Measurements from ENCODE around the gene CTNND2.
"Not testable (repeated sequence)": the region's sequence is repeated elsewhere in the genome, so short reads cannot be mapped to it uniquely, and the experiment has no call there.

CTNND2 gene

GRCh38 chr5:11443831-11444230 lies 460.4 kb downstream of the CTNND2 start:
- H3K4me3 ChIP-seq (ENCODE audit: extremely low read depth, insufficient read depth, low read length, poor library complexity, severe bottlenecking): no peak overlapping the region
- 93 to 100% methylated on average over 1 to 3 of the region's 3 CpGs for WGBS, 2 experiments (ENCODE audit: insufficient coverage in 2 of 2)
- no peaks in the 10 kb centered on the region for H3K36me3 ChIP-seq (ENCODE audit: control insufficient read depth, insufficient read depth, low read length)
- H3K9me3 ChIP-seq (ENCODE audit: control insufficient read depth, low read length): no peaks in the 10 kb centered on the region
- no peak overlapping the region for H3K27ac ChIP-seq (ENCODE audit: low read depth, low read length, severe bottlenecking)
- no peaks in the 10 kb centered on the region for H3K4me1 ChIP-seq (ENCODE audit: control insufficient read depth, insufficient read depth, low read length, poor library complexity, severe bottlenecking)

DNA sequence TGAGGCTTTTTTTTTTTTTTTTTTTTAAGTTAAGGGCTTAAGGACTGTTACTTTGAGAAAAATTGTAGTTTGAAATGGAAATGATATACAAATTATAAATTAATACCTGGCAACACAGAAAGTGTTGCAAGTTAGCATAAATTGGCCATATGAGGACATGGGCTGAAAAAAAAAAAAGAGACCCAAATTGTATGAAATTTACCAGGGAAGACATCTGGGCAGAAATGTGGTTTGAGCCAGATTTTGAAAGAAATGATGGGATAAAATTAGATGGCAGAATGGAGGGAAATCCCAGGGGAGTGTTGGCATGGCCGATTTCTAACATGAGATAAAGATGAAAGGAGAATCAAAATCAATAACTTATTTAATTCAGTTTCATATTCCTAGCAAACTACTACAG lies 472.1 kb downstream of the CTNND2 start:
- no CpG with 5 or more reads among the region's 1 CpG for WGBS, 2 experiments (ENCODE audit: insufficient coverage in 2 of 2)
- H3K36me3 ChIP-seq (ENCODE audit: control insufficient read depth, insufficient read depth, low read length): no peaks in the 10 kb centered on the region
- H3K4me3 ChIP-seq (ENCODE audit: extremely low read depth, insufficient read depth, low read length, poor library complexity, severe bottlenecking): no peak overlapping the region
- H3K4me1 ChIP-seq (ENCODE audit: control insufficient read depth, insufficient read depth, low read length, poor library complexity, severe bottlenecking): no peaks in the 10 kb centered on the region
- no peaks in the 10 kb centered on the region for H3K9me3 ChIP-seq (ENCODE audit: control insufficient read depth, low read length)
- H3K27ac ChIP-seq (ENCODE audit: low read depth, low read length, severe bottlenecking): no peak overlapping the region

DNA sequence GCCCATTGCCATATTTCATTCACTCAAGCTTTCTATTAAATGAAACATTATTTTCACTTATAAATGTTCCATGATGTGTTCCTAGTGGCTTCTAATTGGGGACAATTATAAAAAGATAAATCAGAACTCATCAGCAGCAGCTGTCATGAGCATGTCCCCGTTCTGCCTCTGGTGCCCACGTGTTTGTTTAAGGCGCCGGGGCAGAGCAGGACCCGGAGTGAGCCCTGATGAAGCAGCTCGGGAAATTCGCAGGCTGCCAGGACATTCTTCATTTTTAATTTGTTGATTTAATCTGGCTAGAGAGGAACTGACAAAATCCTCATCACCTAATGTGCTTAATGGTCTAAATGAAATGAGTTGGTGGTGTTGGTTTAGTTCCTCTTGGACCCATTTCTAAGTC lies 475.0 kb downstream of the CTNND2 start:
- no peaks in the 10 kb centered on the region for H3K9me3 ChIP-seq (ENCODE audit: control insufficient read depth, low read length)
- 87 to 96% methylated on average over 5 to 7 of the region's 7 CpGs for WGBS, 2 experiments (ENCODE audit: insufficient coverage in 2 of 2)
- H3K36me3 ChIP-seq (ENCODE audit: control insufficient read depth, insufficient read depth, low read length): no peaks in the 10 kb centered on the region
- no peaks in the 10 kb centered on the region for H3K4me1 ChIP-seq (ENCODE audit: control insufficient read depth, insufficient read depth, low read length, poor library complexity, severe bottlenecking)
- H3K27ac ChIP-seq (ENCODE audit: low read depth, low read length, severe bottlenecking): no peak overlapping the region
- no peak overlapping the region for H3K4me3 ChIP-seq (ENCODE audit: extremely low read depth, insufficient read depth, low read length, poor library complexity, severe bottlenecking)

DNA sequence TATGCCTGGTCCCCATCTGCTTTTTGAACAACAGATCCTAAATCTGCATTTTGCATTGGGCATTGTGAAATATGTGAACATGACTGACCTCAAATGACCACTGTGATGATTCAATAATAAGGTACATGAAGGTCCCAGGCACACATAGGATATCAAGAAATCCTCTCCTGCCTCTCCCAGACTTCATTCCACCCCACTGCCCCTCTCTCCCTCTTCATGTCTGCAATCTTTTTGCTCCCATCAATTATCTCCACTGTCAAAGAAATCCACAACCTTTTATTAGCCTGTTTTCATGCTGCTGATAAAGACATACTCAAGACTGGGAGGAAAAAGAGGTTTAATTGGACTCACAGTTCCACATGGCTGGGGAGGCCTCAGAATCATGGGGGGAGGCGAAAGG lies 476.7 kb downstream of the CTNND2 start:
- no peak overlapping the region for H3K27ac ChIP-seq (ENCODE audit: low read depth, low read length, severe bottlenecking)
- no peaks in the 10 kb centered on the region for H3K4me1 ChIP-seq (ENCODE audit: control insufficient read depth, insufficient read depth, low read length, poor library complexity, severe bottlenecking)
- no peaks in the 10 kb centered on the region for H3K9me3 ChIP-seq (ENCODE audit: control insufficient read depth, low read length)
- 100% methylated on average over 1 of the region's 1 CpG; no CpG with 5 or more reads in 1 of the 2 experiments for WGBS, 2 experiments (ENCODE audit: insufficient coverage in 2 of 2)
- no peaks in the 10 kb centered on the region for H3K36me3 ChIP-seq (ENCODE audit: control insufficient read depth, insufficient read depth, low read length)
- H3K4me3 ChIP-seq (ENCODE audit: extremely low read depth, insufficient read depth, low read length, poor library complexity, severe bottlenecking): no peak overlapping the region

GRCh38 chr5:11426442-11426841 lies 477.8 kb downstream of the CTNND2 start:
- Histone ChIP-seq H3K36me3 (ENCODE audit: control insufficient read depth, insufficient read depth, low read length) (no peaks in the 10 kb centered on the region), H3K4me1 (ENCODE audit: control insufficient read depth, insufficient read depth, low read length, poor library complexity, severe bottlenecking) (no peaks in the 10 kb centered on the region), H3K27ac (ENCODE audit: low read depth, low read length, severe bottlenecking) (no peak overlapping the region), H3K4me3 (ENCODE audit: extremely low read depth, insufficient read depth, low read length, poor library complexity, severe bottlenecking) (no peak overlapping the region), H3K9me3 (ENCODE audit: control insufficient read depth, low read length) (no peaks in the 10 kb centered on the region)
- WGBS, 2 experiments (ENCODE audit: insufficient coverage in 2 of 2): 94 to 100% methylated on average over 1 to 3 of the region's 5 CpGs

DNA sequence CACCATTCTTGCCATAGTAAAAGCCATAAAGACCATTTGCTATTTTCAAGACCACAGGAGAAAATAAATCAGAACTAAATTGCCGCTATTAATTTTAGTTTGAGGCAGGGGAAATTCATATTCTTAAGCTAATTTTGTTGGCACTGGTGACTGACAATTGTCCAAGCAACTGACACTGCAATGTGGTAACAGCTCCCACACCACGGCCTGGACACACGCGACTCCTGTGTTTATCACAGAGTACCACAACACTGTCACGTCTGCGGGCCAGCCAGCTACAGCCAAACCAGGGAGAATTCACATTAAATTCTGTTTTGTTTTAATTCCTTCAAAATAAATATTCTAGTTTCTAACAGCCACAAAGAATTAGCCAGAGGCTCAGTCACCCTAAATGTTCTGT lies 481.9 kb downstream of the CTNND2 start:
- no peaks in the 10 kb centered on the region for H3K4me1 ChIP-seq (ENCODE audit: control insufficient read depth, insufficient read depth, low read length, poor library complexity, severe bottlenecking)
- WGBS, 2 experiments (ENCODE audit: insufficient coverage in 2 of 2): 92 to 97% methylated on average over 3 of the region's 6 CpGs

GRCh38 chr5:11420969-11421368 lies 483.3 kb downstream of the CTNND2 start:
- no peak overlapping the region for H3K4me3 ChIP-seq (ENCODE audit: extremely low read depth, insufficient read depth, low read length, poor library complexity, severe bottlenecking)
- no peak overlapping the region for H3K27ac ChIP-seq (ENCODE audit: low read depth, low read length, severe bottlenecking)
- H3K36me3 ChIP-seq (ENCODE audit: control insufficient read depth, insufficient read depth, low read length): no peaks in the 10 kb centered on the region
- H3K4me1 ChIP-seq (ENCODE audit: control insufficient read depth, insufficient read depth, low read length, poor library complexity, severe bottlenecking): no peaks in the 10 kb centered on the region
- 81 to 100% methylated on average over 2 of the region's 2 CpGs for WGBS, 2 experiments (ENCODE audit: insufficient coverage in 2 of 2)
- no peaks in the 10 kb centered on the region for H3K9me3 ChIP-seq (ENCODE audit: control insufficient read depth, low read length)

More for the DNA sequence above, 481.9 kb downstream of the CTNND2 start:
- H3K4me3 ChIP-seq (ENCODE audit: extremely low read depth, insufficient read depth, low read length, poor library complexity, severe bottlenecking): no peak overlapping the region
- H3K36me3 ChIP-seq (ENCODE audit: control insufficient read depth, insufficient read depth, low read length): no peaks in the 10 kb centered on the region
- no peak overlapping the region for H3K27ac ChIP-seq (ENCODE audit: low read depth, low read length, severe bottlenecking)
- H3K9me3 ChIP-seq (ENCODE audit: control insufficient read depth, low read length): no peaks in the 10 kb centered on the region

GRCh38 chr5:11415751-11416150 lies 488.5 kb downstream of the CTNND2 start:
- Histone ChIP-seq H3K4me1 (ENCODE audit: control insufficient read depth, insufficient read depth, low read length, poor library complexity, severe bottlenecking) (no peaks in the 10 kb centered on the region), H3K36me3 (ENCODE audit: control insufficient read depth, insufficient read depth, low read length) (no peaks in the 10 kb centered on the region), H3K4me3 (ENCODE audit: extremely low read depth, insufficient read depth, low read length, poor library complexity, severe bottlenecking) (no peak overlapping the region), H3K9me3 (ENCODE audit: control insufficient read depth, low read length) (no peaks in the 10 kb centered on the region), H3K27ac (ENCODE audit: low read depth, low read length, severe bottlenecking) (no peak overlapping the region)
- WGBS, 2 experiments (ENCODE audit: insufficient coverage in 2 of 2): 0 to 57% methylated on average over 1 of the region's 3 CpGs

DNA sequence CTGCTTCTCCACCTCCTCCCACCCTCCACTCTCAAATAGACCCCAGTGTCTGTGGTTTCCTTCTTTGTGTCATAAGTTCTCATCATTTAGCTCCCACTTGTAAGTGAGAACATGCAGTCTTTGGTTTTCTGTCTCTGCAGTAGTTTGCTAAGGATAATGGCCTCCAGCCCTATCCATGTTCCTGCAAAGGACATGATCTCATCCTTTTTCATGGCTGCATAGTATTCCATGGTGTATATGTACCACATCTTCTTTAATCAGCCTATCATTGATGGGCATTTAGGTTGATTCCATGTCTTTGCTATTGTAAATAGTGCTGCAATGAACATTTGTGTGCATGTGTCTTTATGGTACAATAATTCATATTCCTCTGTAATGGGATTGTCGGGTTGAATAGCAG lies 489.5 kb downstream of the CTNND2 start:
- H3K4me1 ChIP-seq (ENCODE audit: control insufficient read depth, insufficient read depth, low read length, poor library complexity, severe bottlenecking); H3K36me3 ChIP-seq (ENCODE audit: control insufficient read depth, insufficient read depth, low read length); H3K9me3 ChIP-seq (ENCODE audit: control insufficient read depth, low read length); H3K4me3 ChIP-seq (ENCODE audit: extremely low read depth, insufficient read depth, low read length, poor library complexity, severe bottlenecking); H3K27ac ChIP-seq (ENCODE audit: low read depth, low read length, severe bottlenecking): not testable (repeated sequence)
- no CpG with 5 or more reads among the region's 1 CpG for WGBS, 2 experiments (ENCODE audit: insufficient coverage in 2 of 2)

- Histone ChIP-seq H3K4me3 (ENCODE audit: extremely low read depth, insufficient read depth, low read length, poor library complexity, severe bottlenecking) (no peak overlapping the region), H3K9me3 (ENCODE audit: control insufficient read depth, low read length) (no peaks in the 10 kb centered on the region), H3K4me1 (ENCODE audit: control insufficient read depth, insufficient read depth, low read length, poor library complexity, severe bottlenecking) (no peaks in the 10 kb centered on the region), H3K36me3 (ENCODE audit: control insufficient read depth, insufficient read depth, low read length) (no peaks in the 10 kb centered on the region), H3K27ac (ENCODE audit: low read depth, low read length, severe bottlenecking) (no peak overlapping the region)
- WGBS, 2 experiments (ENCODE audit: insufficient coverage in 2 of 2): no CpG with 5 or more reads among the region's 2 CpGs
Observed at GRCh38 chr5:11411621-11412020, 492.6 kb downstream of the CTNND2 start.

DNA sequence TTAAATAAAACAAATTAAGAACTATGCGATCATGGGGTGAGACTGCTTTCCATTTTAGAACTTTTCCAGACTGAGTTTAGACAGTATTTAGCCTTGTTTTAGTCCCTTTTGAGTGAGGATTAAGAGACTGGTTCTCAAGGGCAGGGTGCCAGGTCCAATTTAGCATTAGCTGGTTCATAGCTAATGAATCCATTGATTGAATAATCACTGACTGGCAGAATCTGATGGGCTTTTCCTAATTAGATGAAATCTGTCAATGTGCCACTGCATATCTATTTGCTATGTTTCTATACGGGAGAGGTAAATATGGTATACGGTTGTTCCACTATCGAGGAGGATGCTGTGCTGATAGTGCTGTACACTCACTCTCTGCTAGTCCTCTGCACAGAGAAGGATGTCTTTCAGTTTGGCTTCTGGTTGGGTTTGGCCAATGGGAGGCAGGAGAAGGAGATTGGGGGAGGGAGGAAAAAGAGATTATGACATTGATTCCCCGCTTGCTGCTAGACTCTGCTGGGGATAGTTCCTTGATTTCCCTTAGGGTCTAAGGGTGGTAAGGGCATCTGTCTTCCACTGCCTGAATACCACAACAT lies 496.6 kb downstream of the CTNND2 start:
- Histone ChIP-seq H3K4me3 (ENCODE audit: extremely low read depth, insufficient read depth, low read length, poor library complexity, severe bottlenecking) (no peak overlapping the region), H3K9me3 (ENCODE audit: control insufficient read depth, low read length) (no peaks in the 10 kb centered on the region), H3K36me3 (ENCODE audit: control insufficient read depth, insufficient read depth, low read length) (no peaks in the 10 kb centered on the region), H3K4me1 (ENCODE audit: control insufficient read depth, insufficient read depth, low read length, poor library complexity, severe bottlenecking) (no peaks in the 10 kb centered on the region), H3K27ac (ENCODE audit: low read depth, low read length, severe bottlenecking) (no peak overlapping the region)
- WGBS, 2 experiments (ENCODE audit: insufficient coverage in 2 of 2): 93% methylated on average over 2 to 4 of the region's 5 CpGs

Data from mesodermal cell (in vitro differentiated cells).